Lower leg skin (tissue), 3 donors: Measurements from ENCODE around the gene EFL1.

Source experiments
- CTCF ChIP-seq, 3 donors: fragments of 450-650 bp; IDR thresholded peaks; one replicate each; pipeline ENCODE4 v1.5.1; 2016; ENCODE audit warnings: antibody characterized with exemption in 3 of 3, mild to moderate bottlenecking in 3 of 3, moderate library complexity in 2 of 3
- POLR2A ChIP-seq, 2 donors: fragments of 450-650 bp; IDR thresholded peaks; one replicate each; pipeline ENCODE4 v1.6.1; 2016 to 2017; ENCODE audit warnings: antibody characterized with exemption in 2 of 2, mild to moderate bottlenecking in 1 of 2, moderate library complexity in 1 of 2

- TF ChIP-seq CTCF (IDR thresholded peaks at IDR 0.05) (no peak), POLR2A (IDR thresholded peaks at IDR 0.05) (no peak)
Observed at GRCh38 chr15:82093774-82094211, 168.7 kb downstream of the EFL1 start.
